ENCODE results near the gene CD68.

Gene CD68

DNA sequence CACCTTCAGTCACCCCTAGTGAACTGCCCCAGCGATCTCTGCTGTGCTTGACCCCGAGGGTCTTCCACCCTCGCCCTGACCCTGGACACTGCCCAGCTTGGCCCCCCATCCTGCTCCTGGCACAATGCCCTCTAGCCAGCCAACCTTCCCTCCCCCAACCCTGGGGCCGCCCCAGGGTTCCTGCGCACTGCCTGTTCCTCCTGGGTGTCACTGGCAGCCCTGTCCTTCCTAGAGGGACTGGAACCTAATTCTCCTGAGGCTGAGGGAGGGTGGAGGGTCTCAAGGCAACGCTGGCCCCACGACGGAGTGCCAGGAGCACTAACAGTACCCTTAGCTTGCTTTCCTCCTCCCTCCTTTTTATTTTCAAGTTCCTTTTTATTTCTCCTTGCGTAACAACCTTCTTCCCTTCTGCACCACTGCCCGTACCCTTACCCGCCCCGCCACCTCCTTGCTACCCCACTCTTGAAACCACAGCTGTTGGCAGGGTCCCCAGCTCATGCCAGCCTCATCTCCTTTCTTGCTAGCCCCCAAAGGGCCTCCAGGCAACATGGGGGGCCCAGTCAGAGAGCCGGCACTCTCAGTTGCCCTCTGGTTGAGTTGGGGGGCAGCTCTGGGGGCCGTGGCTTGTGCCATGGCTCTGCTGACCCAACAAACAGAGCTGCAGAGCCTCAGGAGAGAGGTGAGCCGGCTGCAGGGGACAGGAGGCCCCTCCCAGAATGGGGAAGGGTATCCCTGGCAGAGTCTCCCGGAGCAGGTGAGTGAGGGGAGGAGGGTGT lies 20.7 kb upstream of the CD68 start, which contains the start of gene TNFSF13:
Gene TNFSF13 (plus strand): TSS at position 207 of the 776 bp plus-strand sequence. CDS start 290 bp downstream, at position 497.
- POLR2A ChIA-PET (ENCODE audit: low non-redundant PET) = no interaction called here

DNA sequence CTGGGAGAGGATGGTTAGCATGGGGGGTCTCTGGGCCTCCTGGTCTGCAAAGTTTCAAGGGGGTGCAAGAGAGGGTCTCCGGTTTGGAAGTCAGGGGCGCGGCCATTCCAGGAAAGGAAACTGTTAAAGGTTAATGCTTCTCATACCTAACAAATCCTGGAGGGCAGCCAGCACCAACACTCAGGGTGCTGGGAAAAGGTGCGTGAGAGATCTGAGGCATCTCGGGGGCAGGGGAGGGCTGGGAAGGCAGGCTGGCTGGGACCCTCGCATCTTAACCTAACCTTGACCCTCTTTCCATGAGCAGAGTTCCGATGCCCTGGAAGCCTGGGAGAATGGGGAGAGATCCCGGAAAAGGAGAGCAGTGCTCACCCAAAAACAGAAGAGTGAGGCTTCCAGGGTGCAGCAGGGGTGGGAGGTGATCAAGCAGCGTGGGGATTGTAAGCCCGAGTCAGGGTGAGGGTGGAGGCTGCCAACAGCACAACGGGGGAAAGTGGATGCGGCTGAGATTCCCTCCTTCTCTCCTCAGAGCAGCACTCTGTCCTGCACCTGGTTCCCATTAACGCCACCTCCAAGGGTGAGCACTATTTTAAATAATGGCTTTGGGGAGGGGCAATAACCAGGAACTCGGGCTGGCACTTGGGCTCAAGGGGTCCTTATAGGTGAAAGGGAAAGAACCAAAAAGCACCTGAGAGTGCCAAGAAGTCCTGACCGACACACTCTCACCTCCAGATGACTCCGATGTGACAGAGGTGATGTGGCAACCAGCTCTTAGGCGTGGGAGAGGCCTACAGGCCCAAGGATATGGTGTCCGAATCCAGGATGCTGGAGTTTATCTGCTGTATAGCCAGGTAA lies 19.9 kb upstream of the CD68 start:
- TF ChIP-seq, protein P1, sequence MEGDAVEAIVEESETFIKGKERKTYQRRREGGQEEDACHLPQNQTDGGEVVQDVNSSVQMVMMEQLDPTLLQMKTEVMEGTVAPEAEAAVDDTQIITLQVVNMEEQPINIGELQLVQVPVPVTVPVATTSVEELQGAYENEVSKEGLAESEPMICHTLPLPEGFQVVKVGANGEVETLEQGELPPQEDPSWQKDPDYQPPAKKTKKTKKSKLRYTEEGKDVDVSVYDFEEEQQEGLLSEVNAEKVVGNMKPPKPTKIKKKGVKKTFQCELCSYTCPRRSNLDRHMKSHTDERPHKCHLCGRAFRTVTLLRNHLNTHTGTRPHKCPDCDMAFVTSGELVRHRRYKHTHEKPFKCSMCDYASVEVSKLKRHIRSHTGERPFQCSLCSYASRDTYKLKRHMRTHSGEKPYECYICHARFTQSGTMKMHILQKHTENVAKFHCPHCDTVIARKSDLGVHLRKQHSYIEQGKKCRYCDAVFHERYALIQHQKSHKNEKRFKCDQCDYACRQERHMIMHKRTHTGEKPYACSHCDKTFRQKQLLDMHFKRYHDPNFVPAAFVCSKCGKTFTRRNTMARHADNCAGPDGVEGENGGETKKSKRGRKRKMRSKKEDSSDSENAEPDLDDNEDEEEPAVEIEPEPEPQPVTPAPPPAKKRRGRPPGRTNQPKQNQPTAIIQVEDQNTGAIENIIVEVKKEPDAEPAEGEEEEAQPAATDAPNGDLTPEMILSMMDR (conservative IDR thresholded peaks at IDR 0.05; ENCODE audit: low read depth) = no peak
- peak overlapping the region; percentile 95 for H3K27ac ChIP-seq
- POLR2A ChIA-PET (ENCODE audit: low non-redundant PET) = interaction anchor here (0.5 to 1.0 kb wide), 2 partner anchors 44 to 118 kb away, joined by 3 to 10 read pairs; no protein-coding TSS in a partner anchor
- no peak for DNase-seq (ENCODE audit: low spot score)
- CTCF ChIA-PET = interaction anchor here (0.7 to 3.1 kb wide), 12 partner anchors 11 to 149 kb away, joined by 3 to 28 read pairs (median 6); partner anchors contain the start of genes FGF11 and TNFSF12

More for the DNA sequence above, 20.7 kb upstream of the CD68 start, which contains the start of gene TNFSF13:
- TF ChIP-seq, protein P1 (conservative IDR thresholded peaks at IDR 0.05; ENCODE audit: low read depth) = no peak
- CTCF ChIA-PET = interaction anchor here (0.9 to 2.7 kb wide), 2 partner anchors 44 to 122 kb away, joined by 5 to 14 read pairs; no protein-coding TSS in a partner anchor
- no peak for DNase-seq (ENCODE audit: low spot score)
- peak within 1 kb of the TSS; percentile 95 for H3K27ac ChIP-seq

DNA sequence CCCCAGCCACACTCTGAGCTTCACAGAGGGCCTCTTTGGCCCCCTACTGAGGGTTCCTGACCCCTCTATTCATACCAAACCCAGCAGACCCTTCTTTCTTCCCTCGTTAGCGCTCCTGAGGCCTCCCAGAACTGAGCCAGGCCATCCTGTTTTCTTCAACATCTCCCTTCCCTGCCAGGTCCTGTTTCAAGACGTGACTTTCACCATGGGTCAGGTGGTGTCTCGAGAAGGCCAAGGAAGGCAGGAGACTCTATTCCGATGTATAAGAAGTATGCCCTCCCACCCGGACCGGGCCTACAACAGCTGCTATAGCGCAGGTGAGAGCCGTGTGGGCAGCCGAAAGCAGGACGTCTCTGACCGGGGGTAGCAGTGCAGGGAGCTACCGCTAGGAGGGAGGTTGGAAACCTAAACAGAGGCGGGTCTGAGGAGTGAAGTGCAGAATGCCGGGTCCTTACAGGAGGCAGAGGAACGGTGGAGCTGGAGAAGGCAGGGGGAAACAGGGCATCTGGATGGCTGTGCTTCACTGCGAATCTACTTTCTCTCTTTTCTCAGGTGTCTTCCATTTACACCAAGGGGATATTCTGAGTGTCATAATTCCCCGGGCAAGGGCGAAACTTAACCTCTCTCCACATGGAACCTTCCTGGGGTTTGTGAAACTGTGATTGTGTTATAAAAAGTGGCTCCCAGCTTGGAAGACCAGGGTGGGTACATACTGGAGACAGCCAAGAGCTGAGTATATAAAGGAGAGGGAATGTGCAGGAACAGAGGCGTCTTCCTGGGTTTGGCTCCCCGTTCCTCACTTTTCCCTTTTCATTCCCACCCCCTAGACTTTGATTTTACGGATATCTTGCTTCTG lies 19.0 kb upstream of the CD68 start:
- CTCF ChIA-PET = interaction anchor here (0.6 to 3.1 kb wide), 20 partner anchors 12 to 235 kb away, joined by 3 to 28 read pairs (median 4); partner anchors contain the start of genes FGF11 and TNFSF12
- TF ChIP-seq, protein P1 (conservative IDR thresholded peaks at IDR 0.05; ENCODE audit: low read depth) = no peak
- H3K27ac ChIP-seq = peak overlapping the region; percentile 95
- DNase-seq (ENCODE audit: low spot score) = no peak
- POLR2A ChIA-PET (ENCODE audit: low non-redundant PET) = interaction anchor here (0.5 to 1.4 kb wide), 8 partner anchors 45 to 204 kb away, joined by 3 to 10 read pairs (median 3); partner anchors contain the start of genes TMEM102 and TP53

DNA sequence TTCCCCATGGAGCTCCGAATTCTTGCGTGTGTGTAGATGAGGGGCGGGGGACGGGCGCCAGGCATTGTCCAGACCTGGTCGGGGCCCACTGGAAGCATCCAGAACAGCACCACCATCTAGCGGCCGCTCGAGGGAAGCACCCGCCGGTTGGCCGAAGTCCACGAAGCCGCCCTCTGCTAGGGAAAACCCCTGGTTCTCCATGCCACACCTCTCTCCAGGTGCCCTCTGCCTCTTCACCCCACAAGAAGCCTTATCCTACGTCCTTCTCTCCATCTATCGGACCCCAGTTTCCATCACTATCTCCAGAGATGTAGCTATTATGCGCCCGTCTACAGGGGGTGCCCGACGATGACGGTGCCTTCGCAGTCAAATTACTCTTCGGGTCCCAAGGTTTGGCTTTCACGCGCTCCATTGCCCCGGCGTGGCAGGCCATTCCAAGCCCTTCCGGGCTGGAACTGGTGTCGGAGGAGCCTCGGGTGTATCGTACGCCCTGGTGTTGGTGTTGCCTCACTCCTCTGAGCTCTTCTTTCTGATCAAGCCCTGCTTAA lies 18.3 kb upstream of the CD68 start:
- peak overlapping the region; percentile 95 for H3K27ac ChIP-seq
- ChIA-PET CTCF (interaction anchor here (0.5 to 3.1 kb wide), 21 partner anchors 9 to 236 kb away, joined by 3 to 28 read pairs (median 4); partner anchors contain the start of genes FGF11 and TNFSF12), POLR2A (ENCODE audit: low non-redundant PET) (interaction anchor here (0.6 to 1.4 kb wide), 6 partner anchors 48 to 205 kb away, joined by 3 to 4 read pairs (median 3); partner anchors contain the start of genes TMEM102 and TP53)
- TF ChIP-seq, protein P1 (conservative IDR thresholded peaks at IDR 0.05; ENCODE audit: low read depth) = peak; percentile 84
- DNase-seq (ENCODE audit: low spot score) = peak; percentile 97

DNA sequence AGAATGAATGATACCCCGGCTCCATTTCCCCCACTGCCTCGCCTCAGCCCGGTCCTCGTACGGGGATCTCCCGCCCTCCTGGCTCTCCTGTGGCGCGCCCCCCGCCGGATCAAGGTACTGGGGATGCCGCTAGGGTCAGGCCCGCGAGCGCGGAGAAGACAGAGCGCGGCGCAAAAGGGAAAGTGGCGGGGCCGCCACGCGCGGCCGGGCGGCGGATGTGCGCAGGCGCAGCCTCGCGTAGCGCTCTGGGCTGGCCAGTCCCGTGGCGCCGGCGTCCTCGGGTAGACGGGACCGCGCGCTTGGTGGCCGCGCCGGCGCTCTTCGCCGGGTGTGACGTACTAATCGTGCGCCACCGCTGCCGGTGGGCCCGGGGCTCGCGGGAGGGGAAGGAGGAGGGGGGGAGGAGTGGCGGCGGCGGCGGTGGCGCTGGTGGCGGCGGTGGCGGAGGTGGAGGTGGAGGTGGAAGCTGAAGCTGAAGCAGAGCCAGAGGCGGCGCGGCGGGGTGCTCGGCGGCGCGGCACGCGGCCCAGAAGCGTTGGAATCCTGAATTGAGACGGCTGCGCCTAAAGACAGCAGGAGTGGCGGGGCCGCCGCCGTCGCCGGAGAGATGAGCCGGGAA lies 17.7 kb upstream of the CD68 start, which contains the start of gene SENP3:
Gene SENP3 (plus strand): TSS at position 331 of the 619 bp plus-strand sequence. CDS start 1,158 bp downstream, outside the sequence.
- DNase-seq (ENCODE audit: low spot score) = peak; percentile 96
- POLR2A ChIA-PET (ENCODE audit: low non-redundant PET) = interaction anchor here (0.6 to 1.4 kb wide), 3 partner anchors 126 to 130 kb away, joined by 3 read pairs; partner anchors contain the start of genes TMEM102 and TP53
- CTCF ChIA-PET = interaction anchor here (0.5 to 3.1 kb wide), 9 partner anchors 8 to 176 kb away, joined by 3 to 28 read pairs (median 3); partner anchors contain the start of gene FGF11
- peak within 1 kb of the TSS; percentile 95 for H3K27ac ChIP-seq
- TF ChIP-seq, protein P1 (conservative IDR thresholded peaks at IDR 0.05; ENCODE audit: low read depth) = no peak

Measured in RWPE1 (cell line).